ENCODE data around the gene PRPF6.

PRPF6 gene

GRCh38 chr20:63978319-63979228 is 2.4 kb upstream of the PRPF6 start:
- H3K4me1 ChIP-seq (ENCODE audit: control insufficient read depth, insufficient read depth, low read length, unreplicated experiment) = peaks cover 24% of the 10 kb centered on the region
- H3K36me3 ChIP-seq (ENCODE audit: insufficient read depth, low read length) = no peaks in the 10 kb centered on the region
- H3K4me3 ChIP-seq (ENCODE audit: low read depth, low read length) = peak overlapping the region; percentile 78
- no peaks in the 10 kb centered on the region for H3K27me3 ChIP-seq (ENCODE audit: insufficient read depth, low read length)
- peaks cover 14% of the 10 kb centered on the region for H3K79me2 ChIP-seq (ENCODE audit: control insufficient read depth, insufficient read depth, low read length, unreplicated experiment)
- H2AFZ ChIP-seq (ENCODE audit: low read length, unreplicated experiment) = peak overlapping the region; percentile 47
- no peak overlapping the region for H3K27ac ChIP-seq (ENCODE audit: low read depth, low read length)

- Histone ChIP-seq H3K4me1 (ENCODE audit: control insufficient read depth, insufficient read depth, low read length, unreplicated experiment) (peaks cover 24% of the 10 kb centered on the region), H3K27me3 (ENCODE audit: insufficient read depth, low read length) (no peaks in the 10 kb centered on the region), H3K4me3 (ENCODE audit: low read depth, low read length) (peak overlapping the region; percentile 78), H3K27ac (ENCODE audit: low read depth, low read length) (no peak overlapping the region), H2AFZ (ENCODE audit: low read length, unreplicated experiment) (peak overlapping the region; percentile 53), H3K36me3 (ENCODE audit: insufficient read depth, low read length) (no peaks in the 10 kb centered on the region), H3K79me2 (ENCODE audit: control insufficient read depth, insufficient read depth, low read length, unreplicated experiment) (peaks cover 14% of the 10 kb centered on the region)
These were observed 1.7 kb upstream of the PRPF6 start for GRCh38 chr20:63979229-63979556.

- peaks cover 14% of the 10 kb centered on the region for H3K79me2 ChIP-seq (ENCODE audit: control insufficient read depth, insufficient read depth, low read length, unreplicated experiment)
- no peaks in the 10 kb centered on the region for H3K27me3 ChIP-seq (ENCODE audit: insufficient read depth, low read length)
- peaks cover 24% of the 10 kb centered on the region for H3K4me1 ChIP-seq (ENCODE audit: control insufficient read depth, insufficient read depth, low read length, unreplicated experiment)
- H3K4me3 ChIP-seq (ENCODE audit: low read depth, low read length) = peak within 1 kb of the TSS; percentile 97
- peaks cover 4% of the 10 kb centered on the region for H3K36me3 ChIP-seq (ENCODE audit: insufficient read depth, low read length)
- peak within 1 kb of the TSS; percentile 53 for H2AFZ ChIP-seq (ENCODE audit: low read length, unreplicated experiment)
- no peak within 1 kb of the TSS for H3K27ac ChIP-seq (ENCODE audit: low read depth, low read length)
These were observed 1.2 kb upstream of the PRPF6 start, which contains the start of gene SAMD10 for GRCh38 chr20:63979557-63980316. Gene SAMD10, minus strand, starts transcription at chr20:63979642. Its CDS starts 175 bp downstream, at chr20:63979467.

GRCh38 chr20:63980317-63980805 is 571 bp upstream of the PRPF6 start:
- Histone ChIP-seq H2AFZ (ENCODE audit: low read length, unreplicated experiment) (no peak overlapping the region), H3K4me3 (ENCODE audit: low read depth, low read length) (peak overlapping the region; percentile 97), H3K79me2 (ENCODE audit: control insufficient read depth, insufficient read depth, low read length, unreplicated experiment) (peaks cover 14% of the 10 kb centered on the region), H3K36me3 (ENCODE audit: insufficient read depth, low read length) (peaks cover 9% of the 10 kb centered on the region), H3K27me3 (ENCODE audit: insufficient read depth, low read length) (no peaks in the 10 kb centered on the region), H3K27ac (ENCODE audit: low read depth, low read length) (no peak overlapping the region), H3K4me1 (ENCODE audit: control insufficient read depth, insufficient read depth, low read length, unreplicated experiment) (peaks cover 24% of the 10 kb centered on the region)

GRCh38 chr20:63982937-63983336 is 2.0 kb downstream of the PRPF6 start:
- Histone ChIP-seq H3K27me3 (ENCODE audit: insufficient read depth, low read length) (no peaks in the 10 kb centered on the region), H3K27ac (ENCODE audit: low read depth, low read length) (no peak overlapping the region), H3K36me3 (ENCODE audit: insufficient read depth, low read length) (peaks cover 11% of the 10 kb centered on the region), H3K4me3 (ENCODE audit: low read depth, low read length) (no peak overlapping the region; the same call in 1 of the 2 replicates), H3K4me1 (ENCODE audit: control insufficient read depth, insufficient read depth, low read length, unreplicated experiment) (peaks cover 17% of the 10 kb centered on the region), H2AFZ (ENCODE audit: low read length, unreplicated experiment) (no peak overlapping the region), H3K79me2 (ENCODE audit: control insufficient read depth, insufficient read depth, low read length, unreplicated experiment) (peaks cover 14% of the 10 kb centered on the region)

- Histone ChIP-seq H2AFZ (ENCODE audit: low read length, unreplicated experiment) (no peak overlapping the region), H3K27ac (ENCODE audit: low read depth, low read length) (no peak overlapping the region), H3K36me3 (ENCODE audit: insufficient read depth, low read length) (peaks cover 15% of the 10 kb centered on the region), H3K27me3 (ENCODE audit: insufficient read depth, low read length) (no peaks in the 10 kb centered on the region), H3K4me1 (ENCODE audit: control insufficient read depth, insufficient read depth, low read length, unreplicated experiment) (no peaks in the 10 kb centered on the region), H3K4me3 (ENCODE audit: low read depth, low read length) (no peak overlapping the region), H3K79me2 (ENCODE audit: control insufficient read depth, insufficient read depth, low read length, unreplicated experiment) (no peaks in the 10 kb centered on the region)
These were observed 20.0 kb downstream of the PRPF6 start for GRCh38 chr20:64000906-64001305.

GRCh38 chr20:64001607-64002011 is 20.7 kb downstream of the PRPF6 start:
- Histone ChIP-seq H3K79me2 (ENCODE audit: control insufficient read depth, insufficient read depth, low read length, unreplicated experiment) (no peaks in the 10 kb centered on the region), H2AFZ (ENCODE audit: low read length, unreplicated experiment) (no peak overlapping the region), H3K4me1 (ENCODE audit: control insufficient read depth, insufficient read depth, low read length, unreplicated experiment) (no peaks in the 10 kb centered on the region), H3K27ac (ENCODE audit: low read depth, low read length) (no peak overlapping the region), H3K27me3 (ENCODE audit: insufficient read depth, low read length) (no peaks in the 10 kb centered on the region), H3K36me3 (ENCODE audit: insufficient read depth, low read length) (peaks cover 14% of the 10 kb centered on the region), H3K4me3 (ENCODE audit: low read depth, low read length) (no peak overlapping the region)

GRCh38 chr20:64003960-64004725 is 23.2 kb downstream of the PRPF6 start:
- Histone ChIP-seq H3K4me1 (ENCODE audit: control insufficient read depth, insufficient read depth, low read length, unreplicated experiment) (no peaks in the 10 kb centered on the region), H2AFZ (ENCODE audit: low read length, unreplicated experiment) (no peak overlapping the region), H3K27me3 (ENCODE audit: insufficient read depth, low read length) (no peaks in the 10 kb centered on the region), H3K4me3 (ENCODE audit: low read depth, low read length) (no peak overlapping the region), H3K27ac (ENCODE audit: low read depth, low read length) (no peak overlapping the region), H3K79me2 (ENCODE audit: control insufficient read depth, insufficient read depth, low read length, unreplicated experiment) (peaks cover 3% of the 10 kb centered on the region), H3K36me3 (ENCODE audit: insufficient read depth, low read length) (peaks cover 30% of the 10 kb centered on the region)

- no peak overlapping the region for H3K27ac ChIP-seq (ENCODE audit: low read depth, low read length)
- H3K79me2 ChIP-seq (ENCODE audit: control insufficient read depth, insufficient read depth, low read length, unreplicated experiment) = peaks cover 3% of the 10 kb centered on the region
- H3K4me3 ChIP-seq (ENCODE audit: low read depth, low read length) = no peak overlapping the region
- peaks cover 37% of the 10 kb centered on the region for H3K36me3 ChIP-seq (ENCODE audit: insufficient read depth, low read length)
- no peak overlapping the region for H2AFZ ChIP-seq (ENCODE audit: low read length, unreplicated experiment)
- H3K27me3 ChIP-seq (ENCODE audit: insufficient read depth, low read length) = no peaks in the 10 kb centered on the region
- H3K4me1 ChIP-seq (ENCODE audit: control insufficient read depth, insufficient read depth, low read length, unreplicated experiment) = no peaks in the 10 kb centered on the region
These were observed 24.5 kb downstream of the PRPF6 start for GRCh38 chr20:64005394-64005793.

GRCh38 chr20:64006490-64006889 is 25.6 kb downstream of the PRPF6 start:
- no peaks in the 10 kb centered on the region for H3K4me1 ChIP-seq (ENCODE audit: control insufficient read depth, insufficient read depth, low read length, unreplicated experiment)
- no peak overlapping the region for H3K27ac ChIP-seq (ENCODE audit: low read depth, low read length)
- peaks cover 43% of the 10 kb centered on the region for H3K36me3 ChIP-seq (ENCODE audit: insufficient read depth, low read length)
- no peak overlapping the region for H2AFZ ChIP-seq (ENCODE audit: low read length, unreplicated experiment)
- no peak overlapping the region for H3K4me3 ChIP-seq (ENCODE audit: low read depth, low read length)
- no peaks in the 10 kb centered on the region for H3K27me3 ChIP-seq (ENCODE audit: insufficient read depth, low read length)
- H3K79me2 ChIP-seq (ENCODE audit: control insufficient read depth, insufficient read depth, low read length, unreplicated experiment) = peaks cover 3% of the 10 kb centered on the region
